Limb (tissue), 2 donors: ENCODE results near the gene TANC1.
"Not testable (repeated sequence)": the region's sequence is repeated elsewhere in the genome, so short reads cannot be mapped to it uniquely, and the experiment has no call there.

Source experiments
- DNase-seq, 2 donors: peaks; one replicate each; pipeline ENCODE4 v3.0.0-alpha.2; 2016; ENCODE audit errors: extremely low spot score in 2 of 2

TANC1 gene

GRCh38 chr2:159026170-159026569 lies 57.7 kb downstream of the TANC1 start:
- no peak for DNase-seq

GRCh38 chr2:159028776-159029175 lies 60.3 kb downstream of the TANC1 start:
- DNase-seq = no peak

- no peak for DNase-seq
Observed at GRCh38 chr2:159029936-159030335, 61.5 kb downstream of the TANC1 start.

DNA sequence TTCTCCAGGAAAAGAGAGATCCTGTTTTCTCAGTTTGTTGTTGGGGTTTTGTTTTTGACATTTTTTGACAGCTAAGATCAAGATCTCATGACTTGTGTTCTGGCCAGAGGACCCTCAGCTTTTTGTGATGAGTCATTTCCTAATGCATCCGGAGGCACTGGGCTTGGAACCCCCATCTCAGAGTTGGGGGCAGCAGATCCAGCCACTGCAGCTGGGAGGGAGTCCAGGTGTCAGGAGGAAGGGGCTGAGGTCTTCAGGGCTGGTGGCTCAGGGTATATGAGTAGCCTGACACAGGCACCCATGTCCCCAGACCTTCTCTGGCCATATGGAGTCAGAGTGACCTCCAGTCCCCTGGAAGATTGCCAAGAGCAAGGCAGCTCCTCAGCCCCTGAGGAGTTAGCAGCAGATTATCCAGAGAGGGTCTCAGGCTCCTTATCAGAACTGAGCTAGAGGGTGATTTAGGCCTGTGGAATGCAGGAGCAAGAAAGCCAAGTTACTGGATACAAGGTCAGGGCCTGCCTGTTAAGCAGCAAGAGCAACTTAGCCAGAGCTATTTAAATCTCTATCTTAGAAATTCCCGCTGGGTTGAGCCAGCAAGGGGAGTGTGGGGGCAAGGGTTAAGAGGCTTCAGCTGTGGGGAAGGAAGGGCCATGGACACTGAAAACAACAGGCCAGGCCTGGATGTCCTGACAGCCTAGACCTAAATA lies 62.4 kb downstream of the TANC1 start:
- no peak for DNase-seq

DNA sequence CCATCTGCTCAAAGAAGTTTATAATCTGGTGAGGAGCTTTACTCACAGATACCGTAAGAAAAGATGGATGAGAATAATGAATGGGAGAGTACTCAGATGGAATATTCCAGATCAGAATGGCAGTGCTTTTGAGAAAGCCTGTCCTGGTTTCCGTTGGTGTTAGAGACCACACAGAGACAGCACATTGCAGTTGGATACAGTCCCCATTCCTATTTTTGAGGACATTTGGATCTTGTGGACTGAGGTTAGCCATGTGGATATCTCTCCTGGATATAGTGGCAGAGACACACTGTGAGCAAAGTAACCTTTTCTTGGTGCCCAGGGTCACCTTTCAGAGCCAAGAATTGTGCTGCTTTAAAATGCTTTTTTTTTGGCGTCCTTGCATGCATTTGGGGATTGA lies 63.7 kb downstream of the TANC1 start:
- DNase-seq = no peak

GRCh38 chr2:159032580-159032979 lies 64.1 kb downstream of the TANC1 start:
- DNase-seq = no peak

GRCh38 chr2:159034713-159035112 lies 66.3 kb downstream of the TANC1 start:
- DNase-seq = no peak

- DNase-seq = no peak
Observed at GRCh38 chr2:159035790-159036411, 67.5 kb downstream of the TANC1 start.

DNA sequence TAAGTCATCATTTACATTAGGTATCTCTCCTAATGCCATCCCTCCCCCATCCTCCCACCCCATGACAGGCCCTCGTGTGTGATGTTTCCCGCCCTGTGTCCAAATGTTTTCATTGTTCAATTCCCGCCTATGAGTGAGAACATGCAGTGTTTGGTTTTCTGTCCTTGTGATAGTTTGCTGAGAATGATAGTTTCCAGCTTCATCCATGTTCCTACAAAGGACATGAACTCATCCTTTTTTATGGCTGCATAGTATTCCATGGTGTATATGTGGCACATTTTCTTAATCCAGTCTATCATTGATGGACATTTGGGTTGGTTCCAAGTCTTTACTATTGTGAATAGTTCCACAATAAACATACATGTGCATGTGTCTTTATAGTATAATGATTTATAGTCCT lies 68.0 kb downstream of the TANC1 start:
- DNase-seq = not testable (repeated sequence)

GRCh38 chr2:159041328-159041727 lies 72.9 kb downstream of the TANC1 start:
- not testable (repeated sequence) for DNase-seq

DNA sequence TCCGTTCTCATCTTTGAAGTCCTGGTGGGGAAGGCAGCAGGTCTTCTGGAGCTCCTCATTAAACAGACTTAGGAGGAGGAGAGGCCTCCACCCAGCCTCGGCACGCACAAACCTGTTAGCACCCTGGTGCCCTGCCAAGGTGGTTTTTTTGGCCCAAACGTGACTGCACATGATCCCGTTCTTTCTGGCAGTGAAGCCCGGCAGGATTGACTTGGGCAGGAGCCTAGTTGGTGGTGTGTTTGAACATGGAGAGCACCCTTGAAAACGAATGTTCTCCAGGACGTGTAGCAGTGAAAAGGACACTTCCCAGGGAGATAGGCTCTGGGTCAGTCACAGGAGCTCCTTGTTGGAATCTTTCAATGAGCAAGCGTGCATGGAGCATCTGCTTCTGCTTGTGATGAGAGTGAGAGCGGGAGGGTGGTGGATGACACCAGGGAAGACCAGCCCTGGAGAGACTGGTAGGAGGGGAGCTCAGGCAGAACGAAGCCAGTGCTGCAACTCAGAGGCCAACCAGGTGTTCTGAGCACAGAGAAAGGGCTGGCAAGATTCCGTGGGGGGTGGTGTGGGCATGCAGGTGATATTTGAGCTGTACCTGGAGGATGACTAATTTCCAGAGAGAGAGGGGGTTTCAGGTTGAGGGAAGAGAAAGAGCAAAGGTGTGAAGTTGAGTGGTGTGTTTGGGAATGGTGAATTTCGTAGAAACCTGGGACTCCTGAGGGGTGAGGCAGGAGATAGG lies 73.8 kb downstream of the TANC1 start:
- no peak for DNase-seq

DNA sequence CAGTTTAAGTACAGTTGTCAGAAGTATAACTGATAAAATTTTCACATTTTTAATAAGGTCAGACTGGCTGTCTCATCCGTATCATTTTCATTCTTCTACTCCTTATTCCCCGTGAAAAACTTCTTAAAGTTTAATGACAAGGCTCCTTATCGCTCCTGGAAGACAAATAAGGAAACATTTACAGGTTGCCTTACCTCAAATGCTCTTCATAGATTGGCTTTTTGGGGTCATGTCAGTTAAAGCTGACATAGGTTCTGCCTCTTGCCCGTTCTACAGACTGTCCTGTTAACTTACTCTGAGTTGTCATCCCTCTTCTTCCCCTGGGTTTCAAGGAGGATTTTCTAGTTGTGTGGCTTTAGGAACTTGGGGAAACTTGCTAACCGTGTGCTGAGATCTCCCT lies 75.3 kb downstream of the TANC1 start:
- DNase-seq = no peak

- no peak for DNase-seq
Observed at GRCh38 chr2:159044804-159045286, 76.4 kb downstream of the TANC1 start.

DNA sequence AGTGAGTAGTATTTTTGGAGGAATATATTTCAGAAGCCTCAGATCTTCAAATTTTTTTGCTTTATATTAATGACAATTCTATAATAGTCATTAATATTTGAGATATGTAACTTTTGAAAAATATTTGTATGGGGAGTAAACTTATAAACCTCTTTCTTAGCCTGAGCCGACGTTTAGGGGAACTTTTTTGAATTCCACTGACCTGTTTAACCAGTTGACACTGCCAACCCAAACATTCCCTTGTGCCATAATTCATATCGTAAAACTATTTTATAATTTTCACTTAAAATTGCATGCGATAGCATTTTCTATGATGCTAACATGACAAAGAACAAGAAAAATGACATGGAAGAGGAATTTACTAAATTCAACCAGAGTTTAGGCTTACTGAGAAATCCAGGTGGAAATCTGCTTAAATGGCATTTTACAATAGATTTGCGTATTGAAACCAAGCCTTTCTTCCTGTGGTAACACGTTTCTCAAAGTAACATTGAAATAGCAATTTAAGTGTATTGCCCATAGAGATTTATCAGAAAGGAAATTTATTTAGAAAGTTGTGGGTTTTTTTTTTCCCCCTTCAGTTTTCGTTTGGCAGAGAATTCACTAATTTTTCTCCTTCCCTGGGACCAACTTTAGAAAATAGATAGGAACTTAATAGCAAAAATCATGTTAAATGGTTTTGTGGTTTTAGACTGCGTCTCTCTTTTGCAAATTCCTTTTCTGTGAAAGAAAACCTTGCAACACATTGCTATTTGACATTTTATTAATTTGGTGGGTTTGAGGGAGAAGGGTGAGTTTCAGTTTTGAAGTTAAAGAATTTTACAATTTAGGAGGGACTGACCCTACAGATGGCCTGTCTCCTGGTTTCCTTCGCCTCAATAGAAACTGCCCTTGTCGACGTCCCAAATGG lies 77.4 kb downstream of the TANC1 start:
- no peak for DNase-seq

DNA sequence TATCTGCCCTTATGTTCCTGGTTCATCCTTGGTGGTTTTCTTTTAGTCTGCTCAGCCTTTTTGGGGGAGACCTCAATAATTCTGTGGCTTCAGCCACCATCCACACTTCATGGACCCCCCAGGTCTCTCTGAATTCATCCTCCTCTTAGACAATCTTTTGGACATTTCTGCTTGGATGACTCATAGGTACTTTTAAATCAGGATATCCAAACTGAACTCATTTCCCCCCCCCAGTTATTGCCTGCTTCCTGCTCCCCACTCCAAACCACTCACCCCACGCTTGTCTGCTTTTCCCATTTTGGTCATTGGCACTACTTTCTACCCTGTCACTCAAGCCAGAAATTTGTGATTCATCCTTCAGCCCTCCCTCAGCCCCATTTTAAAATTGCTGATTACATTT lies 78.5 kb downstream of the TANC1 start:
- DNase-seq = no peak

- no peak for DNase-seq
Observed at GRCh38 chr2:159050426-159050825, 82.0 kb downstream of the TANC1 start.

- DNase-seq = no peak
Observed at GRCh38 chr2:159051133-159051532, 82.7 kb downstream of the TANC1 start.

DNA sequence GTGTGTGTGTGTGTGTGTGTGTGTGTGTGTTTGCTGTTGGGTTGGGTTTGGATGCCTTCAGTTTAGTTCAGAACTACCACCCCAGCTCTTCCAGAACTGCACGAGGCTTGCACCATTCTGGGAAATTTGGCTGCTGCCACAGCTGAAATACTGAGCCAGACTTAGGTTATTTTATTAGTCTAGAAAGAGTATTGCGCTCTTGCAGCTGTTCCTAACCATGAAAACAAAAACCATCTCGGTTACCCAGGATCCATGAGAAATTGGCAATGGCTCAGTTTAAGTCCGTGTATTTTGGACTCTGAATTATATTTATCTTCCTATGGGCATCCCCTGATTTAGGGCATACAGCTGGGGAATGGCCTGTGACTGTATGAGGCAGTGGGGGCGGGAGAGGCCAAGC lies 83.2 kb downstream of the TANC1 start:
- DNase-seq = peak in 1 of 2 donors; percentile 69

GRCh38 chr2:159052157-159052601 lies 83.7 kb downstream of the TANC1 start:
- no peak for DNase-seq

GRCh38 chr2:159053161-159054031 lies 85.0 kb downstream of the TANC1 start:
- DNase-seq = peak in 1 of 2 donors; percentile 74

- no peak for DNase-seq
Observed at GRCh38 chr2:159054032-159054334, 85.5 kb downstream of the TANC1 start.
